Mucosa of gallbladder (tissue), 1 donor: Measurements from ENCODE around the gene C11orf21. TPM values are rescaled to one million over a fixed set of nuclear protein-coding genes. Genes with fewer than 3 reads are reported as not detected.
A peak's percentile ranks its signal among the peaks of the same experiment; 100 is the strongest.

Source experiments
- DNase-seq: peaks from one replicate; pipeline ENCODE4 v3.0.0-alpha.2; 2020; ENCODE audit warnings: low spot score
- total RNA-seq: library from RNA; stranded (reverse); gene quantifications from one replicate; pipeline ENCODE4 v1.2.1, GENCODE V29; 2021
- donor health status: DM: no; HTN: no; CAD: no.

C11orf21 gene
- total RNA-seq, 1 donor from 2014 or later = 1.6 TPM

DNA sequence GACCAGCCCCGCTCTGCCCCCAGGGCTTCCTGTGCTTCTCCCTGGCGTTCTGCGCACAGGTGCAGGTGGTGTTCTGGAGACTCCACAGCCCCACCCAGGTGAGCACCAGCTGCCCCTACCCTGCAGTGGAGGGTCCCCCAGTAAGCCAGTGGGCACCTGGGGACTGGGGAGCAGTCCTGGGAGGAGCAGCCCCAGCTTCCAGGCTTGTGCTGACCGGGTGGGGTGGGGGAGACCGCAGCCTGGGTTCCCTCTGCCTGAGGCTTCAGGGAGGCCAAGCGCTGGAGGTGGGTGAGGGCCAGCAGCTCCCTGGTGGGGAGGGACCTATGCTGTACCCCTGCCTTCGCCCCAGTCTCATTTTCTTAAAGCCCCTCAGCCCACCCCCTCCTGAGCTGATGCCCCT, 7.0 kb upstream of the C11orf21 start:
- DNase-seq = no peak

DNA sequence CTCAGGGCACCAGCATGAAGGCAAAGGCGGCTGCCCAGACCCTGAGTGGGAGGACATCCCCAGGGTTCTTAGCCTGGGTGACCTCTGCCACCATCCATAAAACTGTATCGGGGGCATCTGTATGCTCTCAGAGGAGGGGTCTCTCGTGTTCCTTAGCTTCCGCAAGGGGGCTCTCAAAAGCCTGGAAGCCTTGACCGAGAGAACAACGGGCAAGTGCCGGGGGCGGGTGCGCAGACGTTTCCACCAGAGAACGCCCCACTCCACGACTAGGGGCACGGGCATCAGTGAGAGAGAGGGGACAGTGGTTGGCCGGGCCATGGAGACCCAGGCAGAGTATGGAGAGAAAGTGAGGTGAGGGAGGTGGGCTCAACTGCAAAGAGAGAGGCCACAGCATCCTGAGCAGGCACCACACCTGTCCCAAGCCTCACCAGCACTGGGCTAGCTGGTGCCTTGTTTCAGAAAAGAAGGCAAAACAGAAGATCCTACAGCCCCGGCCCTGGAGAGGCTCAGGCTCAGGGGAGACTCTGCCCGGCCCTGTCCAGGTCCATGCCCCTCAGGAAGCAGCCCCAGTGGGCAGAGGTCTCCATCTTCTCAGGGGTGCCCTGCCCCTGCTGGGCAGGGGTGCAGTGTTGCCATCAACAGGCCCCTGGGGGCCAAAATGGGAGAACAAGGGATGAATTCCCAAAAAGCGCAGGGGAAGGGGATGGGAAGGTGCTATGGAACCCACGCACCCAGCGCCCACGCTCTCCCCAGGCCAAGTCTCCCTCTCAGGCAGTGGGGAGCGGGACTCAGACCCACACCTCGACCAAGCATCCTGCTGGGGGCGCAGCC, 6.0 kb upstream of the C11orf21 start:
- DNase-seq = no peak

DNA sequence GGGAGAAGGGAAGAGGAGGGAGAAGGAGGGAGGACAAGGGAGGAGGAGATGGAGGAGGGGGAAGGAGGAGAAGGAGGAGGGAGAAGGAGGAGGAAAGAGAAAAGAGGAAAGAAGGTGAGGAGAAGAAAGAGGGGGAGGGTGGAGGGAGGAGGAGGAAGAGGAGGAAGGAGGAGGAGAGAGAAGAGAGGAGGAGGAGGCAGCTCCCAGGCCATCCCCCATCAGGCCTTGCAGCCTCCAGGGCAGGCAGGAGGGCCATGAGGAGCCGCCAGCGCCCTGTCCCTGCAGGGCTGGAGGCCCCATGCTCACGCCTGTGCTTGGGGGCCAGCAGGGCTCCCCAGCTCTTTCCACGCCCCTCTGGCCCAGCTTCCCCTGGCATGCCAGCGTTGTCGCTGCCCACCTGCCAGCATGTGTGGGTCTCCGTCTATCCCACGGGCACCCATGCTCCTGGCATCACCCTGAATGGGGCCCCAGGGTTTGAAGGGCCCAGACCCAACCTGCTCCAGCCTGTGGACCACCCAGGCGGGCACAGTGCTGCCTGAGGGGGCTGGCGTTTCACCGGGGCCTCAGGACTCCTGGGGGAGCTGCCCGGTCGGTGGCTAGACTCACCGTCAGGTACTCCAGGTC, 5.3 kb upstream of the C11orf21 start:
- DNase-seq = no peak

GRCh38 chr11:2306452-2306823, 4.7 kb upstream of the C11orf21 start:
- peak; percentile 67 for DNase-seq

DNA sequence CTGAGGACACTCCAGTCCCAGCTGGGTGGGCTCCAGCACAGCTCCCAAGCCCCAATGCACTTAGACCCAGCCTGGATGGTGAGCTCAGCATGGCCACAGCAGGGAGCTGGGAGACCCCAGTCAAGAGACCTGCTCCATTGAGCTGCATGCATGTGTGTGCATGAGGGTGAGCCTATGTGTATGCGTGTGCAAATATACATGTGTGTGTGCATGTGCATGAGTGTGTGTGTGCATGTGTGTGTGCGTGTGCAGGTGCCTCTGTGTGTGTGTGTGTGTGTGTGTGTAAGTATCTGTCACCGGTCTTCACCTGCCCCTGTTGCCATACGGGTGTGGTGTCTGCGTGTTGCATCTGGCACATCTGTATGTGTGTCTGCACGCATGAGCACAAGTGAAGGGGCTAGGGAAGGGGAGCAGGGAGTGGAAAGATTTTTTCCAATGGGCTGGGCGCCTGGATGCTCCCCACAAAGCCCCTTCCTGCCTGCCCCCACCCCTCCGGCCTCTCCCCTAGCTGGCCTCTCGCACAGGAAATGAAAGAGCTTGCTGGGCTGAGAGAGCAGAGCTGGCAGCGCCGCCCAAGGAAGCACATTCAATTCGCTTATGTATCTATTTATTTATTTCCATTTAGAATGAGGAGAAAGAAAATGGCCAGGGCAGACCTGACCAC, 4.2 kb upstream of the C11orf21 start:
- DNase-seq = no peak

GRCh38 chr11:2305140-2305778, 3.5 kb upstream of the C11orf21 start:
- DNase-seq = peak; percentile 86

GRCh38 chr11:2304506-2305139, 2.9 kb upstream of the C11orf21 start:
- peak; percentile 9 for DNase-seq

DNA sequence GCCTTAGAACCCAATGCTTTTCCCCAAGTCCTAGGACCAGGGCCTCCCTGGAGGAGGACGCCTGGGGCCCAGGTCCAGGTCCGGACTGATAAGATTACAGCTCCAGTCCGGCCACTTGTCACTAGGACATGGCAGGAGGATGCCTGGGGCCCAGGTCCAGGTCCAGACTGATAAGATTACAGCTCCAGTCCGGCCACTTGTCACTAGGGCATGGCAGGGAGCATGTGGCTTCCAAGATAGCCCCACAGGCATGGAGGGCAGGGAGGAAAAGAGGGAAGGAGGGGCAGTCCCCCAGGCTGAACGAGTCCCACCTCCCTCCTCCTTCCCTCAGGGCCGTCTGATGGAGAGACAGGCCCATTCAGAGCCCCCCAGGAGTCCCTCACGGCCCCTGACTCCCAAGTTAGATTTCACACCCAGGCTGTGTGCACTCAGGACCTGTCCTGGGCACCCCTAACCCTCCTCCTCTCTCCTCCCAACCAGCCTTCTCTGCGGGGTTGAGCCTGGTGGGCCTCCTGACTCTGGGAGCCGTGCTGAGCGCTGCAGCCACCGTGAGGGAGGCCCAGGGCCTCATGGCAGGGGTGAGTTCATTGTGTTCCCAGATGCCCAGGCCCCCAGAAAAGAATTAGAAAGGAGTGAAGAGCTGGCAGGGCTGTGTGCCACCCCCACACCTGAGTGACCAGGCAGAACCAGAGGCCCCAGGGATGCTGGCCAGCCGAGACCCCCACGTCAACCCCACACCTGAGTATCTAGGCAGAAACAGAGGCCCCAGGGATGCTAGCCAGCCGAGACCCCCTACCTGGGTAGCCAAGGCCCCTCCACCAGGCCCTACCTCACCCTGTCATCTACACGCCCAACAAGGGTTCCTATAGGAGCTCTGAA, 2.1 kb upstream of the C11orf21 start:
- DNase-seq = peak; percentile 9

DNA sequence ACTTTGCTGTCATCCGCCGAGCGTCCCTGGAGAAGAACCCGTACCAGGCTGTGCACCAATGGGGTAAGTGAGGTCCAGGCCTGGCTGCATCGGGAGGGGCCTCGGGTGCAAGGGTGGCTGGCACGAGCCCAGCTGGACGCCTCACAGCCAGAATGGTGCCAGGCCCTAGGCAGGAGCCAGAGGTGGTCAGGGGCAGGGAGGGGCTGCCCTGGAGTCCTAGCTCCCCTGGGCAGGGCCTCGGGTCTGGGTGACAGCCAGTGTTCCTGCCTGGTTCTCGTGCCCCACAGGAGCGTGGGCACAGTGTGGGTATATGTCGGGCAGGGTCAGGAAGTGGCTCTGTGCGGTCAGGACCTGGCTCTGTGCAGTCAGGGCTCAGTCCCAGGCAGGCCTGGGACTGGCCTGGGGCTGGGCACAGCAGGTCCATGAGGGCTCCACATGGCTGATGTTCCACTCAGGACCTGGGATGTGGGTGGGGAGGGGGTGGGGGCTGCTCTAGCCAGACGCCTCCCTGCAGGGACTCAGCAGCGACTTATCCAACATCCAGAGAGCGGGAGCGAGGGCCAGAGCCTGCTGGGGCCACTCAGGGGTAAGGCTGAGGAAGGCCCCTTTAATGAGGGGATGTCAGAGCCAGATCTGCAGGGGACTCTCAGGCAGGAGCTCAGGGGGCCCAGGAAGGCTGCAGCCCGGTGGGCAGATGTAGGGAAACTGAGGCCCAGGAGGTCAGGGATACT, 1.3 kb upstream of the C11orf21 start:
- peak; percentile 24 for DNase-seq

- no peak for DNase-seq
Measured at GRCh38 chr11:2302306-2302895, 683 bp upstream of the C11orf21 start.

GRCh38 chr11:2300936-2301630, 635 bp downstream of the C11orf21 start:
- DNase-seq = no peak

DNA sequence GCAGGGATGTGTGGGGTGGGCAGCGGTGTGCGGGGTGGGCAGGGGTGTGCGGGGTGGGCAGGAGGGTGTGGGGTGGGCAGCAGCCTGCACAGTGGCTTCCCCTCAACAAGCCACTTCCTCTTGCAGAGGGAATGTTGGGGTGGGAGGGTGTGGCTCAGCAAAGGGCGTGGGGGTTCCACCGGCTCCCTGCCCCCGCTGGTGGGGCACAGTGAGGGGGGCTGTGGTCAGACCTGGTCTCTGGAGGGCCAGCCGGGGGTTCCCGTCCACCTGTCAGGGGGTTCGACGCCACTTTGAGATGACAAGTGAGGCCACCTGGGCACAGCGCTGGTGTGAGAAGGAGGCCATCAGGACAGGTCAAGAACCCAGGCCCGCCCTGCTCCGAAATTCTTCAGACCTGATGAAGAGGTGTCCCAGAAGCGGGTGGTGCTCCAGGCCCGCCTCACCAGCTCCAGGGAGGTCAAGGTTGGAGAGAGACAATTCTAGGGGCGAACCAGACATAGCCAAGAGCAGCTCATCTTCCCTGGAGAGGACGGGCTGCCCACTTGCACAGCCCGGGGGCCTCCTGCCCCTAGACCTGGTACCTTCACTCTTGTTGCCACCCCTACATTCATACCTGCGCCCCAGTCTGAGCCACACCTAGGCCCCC, 1.3 kb downstream of the C11orf21 start:
- DNase-seq = no peak

GRCh38 chr11:2299773-2300172, 1.9 kb downstream of the C11orf21 start:
- no peak for DNase-seq

- DNase-seq = peak; percentile 8
Measured at GRCh38 chr11:2298795-2299761, 2.6 kb downstream of the C11orf21 start.

GRCh38 chr11:2298131-2298794, 3.5 kb downstream of the C11orf21 start:
- DNase-seq = peak; percentile 9

DNA sequence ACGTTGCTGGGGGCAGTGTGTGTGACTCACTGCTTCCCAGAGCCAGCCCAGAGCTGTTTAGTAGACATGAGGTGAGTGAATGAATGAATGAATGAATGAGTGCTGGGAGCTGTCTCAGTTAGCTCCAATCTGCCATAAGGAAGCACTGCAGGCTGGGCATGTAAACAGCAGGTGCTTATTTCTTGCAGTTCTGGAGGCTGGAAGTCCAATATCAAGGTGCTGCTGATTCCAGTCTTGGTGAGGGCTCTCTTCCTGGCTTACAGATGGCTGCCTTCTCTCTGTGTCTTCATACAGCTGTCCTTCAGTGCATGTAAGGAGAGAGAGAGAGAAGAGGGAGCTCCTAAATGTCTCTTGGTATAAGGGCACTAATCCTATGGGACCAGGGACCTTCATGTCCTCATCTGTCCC, 4.1 kb downstream of the C11orf21 start:
- no peak for DNase-seq
